HepG2 (cell line): Measurements from ENCODE around the gene ERBB3. TPM values are rescaled to one million over a fixed set of nuclear protein-coding genes. Genes with fewer than 3 reads are reported as not detected.

Experiments used
- CHD2 ChIP-seq: IDR thresholded peaks from 2 replicates; pipeline ENCODE4 v1.6.1; 2011; ENCODE audit warnings: low read depth, low read length, improper control_type of control experiment
- HNF4G ChIP-seq, 2 experiments: sonication (generic) in 1 of 2; formaldehyde crosslinking in 1 of 2; IDR thresholded peaks; 2 replicates each; pipeline versions ENCODE4 v1.4.0 to v1.6.1; 2011 to 2020; ENCODE audit warnings: borderline replicate concordance in 2 of 2, low read depth in 2 of 2, mild to moderate bottlenecking in 2 of 2, low read length in 1 of 2, missing genetic modification reagents in 1 of 2, moderate library complexity in 1 of 2
- IRF1 ChIP-seq: sonication (generic); formaldehyde crosslinking; IDR thresholded peaks from 2 replicates; pipeline ENCODE4 v1.4.0; 2020; ENCODE audit warnings: low read depth, mild to moderate bottlenecking, missing genetic modification reagents
- KLF15 ChIP-seq: sonication (generic); formaldehyde crosslinking; IDR thresholded peaks from 2 replicates; pipeline ENCODE4 v1.8.1; 2023; ENCODE audit warnings: borderline replicate concordance, mild to moderate bottlenecking, inconsistent platforms, missing genetic modification reagents, mixed read lengths
- MTF1 ChIP-seq: sonication (generic); formaldehyde crosslinking; IDR thresholded peaks from 2 replicates; pipeline ENCODE4 v1.5.0; 2020; ENCODE audit warnings: missing genetic modification reagents
- NFATC3 ChIP-seq: sonication (generic); formaldehyde crosslinking; IDR thresholded peaks from 2 replicates; pipeline ENCODE4 v1.5.1; 2020; ENCODE audit warnings: mild to moderate bottlenecking, missing genetic modification reagents
- PAX8 ChIP-seq: sonication (generic); formaldehyde crosslinking; IDR thresholded peaks from 2 replicates; pipeline ENCODE4 v1.8.0; 2022; ENCODE audit warnings: mild to moderate bottlenecking, missing genetic modification reagents, borderline replicate concordance
- SMARCE1 ChIP-seq: fragments of 450-650 bp; IDR thresholded peaks from 2 replicates; pipeline ENCODE4 v1.6.1; 2017; ENCODE audit warnings: borderline replicate concordance
- SYNCRIP ChIP-seq: fragments of 200-400 bp; formaldehyde crosslinking; IDR thresholded peaks from 2 replicates; pipeline ENCODE4 v1.6.1; 2018; ENCODE audit warnings: mild to moderate bottlenecking, low read depth, low read length; ENCODE audit not compliant: insufficient read depth
- ZBTB33 ChIP-seq: sonication (generic); formaldehyde crosslinking; IDR thresholded peaks from 2 replicates; pipeline ENCODE4 v1.4.0; 2020; ENCODE audit warnings: missing genetic modification reagents
- ZNF224 ChIP-seq: sonication (generic); formaldehyde crosslinking; IDR thresholded peaks from 2 replicates; pipeline ENCODE4 v1.5.0; 2020; ENCODE audit warnings: mild to moderate bottlenecking, missing genetic modification reagents
- ZNF260 ChIP-seq: sonication (generic); formaldehyde crosslinking; IDR thresholded peaks from 2 replicates; pipeline ENCODE4 v1.4.0; 2020; ENCODE audit warnings: missing genetic modification reagents, low read depth, mild to moderate bottlenecking, borderline replicate concordance
- ZNF572 ChIP-seq: sonication (generic); formaldehyde crosslinking; IDR thresholded peaks from 2 replicates; pipeline ENCODE4 v1.5.1; 2020; ENCODE audit warnings: mild to moderate bottlenecking, missing genetic modification reagents
- ZNF660 ChIP-seq: sonication (generic); formaldehyde crosslinking; IDR thresholded peaks from 2 replicates; pipeline ENCODE4 v1.5.1; 2020; ENCODE audit warnings: mild to moderate bottlenecking, low read depth, missing genetic modification reagents, borderline replicate concordance
- ZSCAN9 ChIP-seq: IDR thresholded peaks from 2 replicates; pipeline ENCODE4 v1.6.1; 2016; ENCODE audit warnings: borderline replicate concordance
- polyA plus RNA-seq, 8 experiments: library from polyadenylated mRNA; depleted of rRNA in 3 of 8; stranded (reverse) in 7 of 8; unstranded in 1 of 8; fragments of >200 nt; fragmentation: Illumina TruSeq in 4 of 8; extraction: Trizol in 4 of 8; gene quantifications; 2 replicates each; pipeline versions ENCODE4 v1.2.1 to v1.2.3, GENCODE V29; 2011 to 2016; ENCODE audit warnings: low read depth in 4 of 8, missing spikeins in 1 of 8, mixed read lengths in 1 of 8; ENCODE audit not compliant: insufficient read depth in 1 of 8
- total RNA-seq, 5 experiments: library from RNA; depleted of rRNA; stranded (reverse); fragments of >200 nt; fragmentation: Illumina TruSeq; extraction: Trizol; gene quantifications; 2 replicates each; pipeline ENCODE4 v1.2.3, GENCODE V29; 2016; ENCODE audit warnings: low read depth in 1 of 5
- TF ChIP-seq, protein P1 (sequence below): sonication (generic); formaldehyde crosslinking; IDR thresholded peaks from 2 replicates; pipeline ENCODE4 v1.8.1; 2023; ENCODE audit warnings: missing genetic modification reagents, inconsistent platforms, borderline replicate concordance
- TF ChIP-seq, protein P2 (sequence below): sonication (generic); formaldehyde crosslinking; conservative IDR thresholded peaks from 2 replicates; pipeline ENCODE4 v1.4.0; 2020; ENCODE audit warnings: missing genetic modification reagents
- TF ChIP-seq, protein P3 (sequence below): sonication (generic); formaldehyde crosslinking; IDR thresholded peaks from 2 replicates; pipeline ENCODE4 v1.4.0; 2020; ENCODE audit warnings: mild to moderate bottlenecking, missing genetic modification reagents
- TF ChIP-seq, protein P4 (sequence below): sonication (generic); formaldehyde crosslinking; IDR thresholded peaks from 2 replicates; pipeline ENCODE4 v1.9.0; 2021; ENCODE audit warnings: missing genetic modification reagents, mild to moderate bottlenecking, borderline replicate concordance

The ERBB3 gene
- total and polyA plus RNA-seq, 2 of the 13 experiments (the other 11 are each of a cell fraction or from before 2014, with no cell fraction given) = 93.6 to 358 TPM

DNA sequence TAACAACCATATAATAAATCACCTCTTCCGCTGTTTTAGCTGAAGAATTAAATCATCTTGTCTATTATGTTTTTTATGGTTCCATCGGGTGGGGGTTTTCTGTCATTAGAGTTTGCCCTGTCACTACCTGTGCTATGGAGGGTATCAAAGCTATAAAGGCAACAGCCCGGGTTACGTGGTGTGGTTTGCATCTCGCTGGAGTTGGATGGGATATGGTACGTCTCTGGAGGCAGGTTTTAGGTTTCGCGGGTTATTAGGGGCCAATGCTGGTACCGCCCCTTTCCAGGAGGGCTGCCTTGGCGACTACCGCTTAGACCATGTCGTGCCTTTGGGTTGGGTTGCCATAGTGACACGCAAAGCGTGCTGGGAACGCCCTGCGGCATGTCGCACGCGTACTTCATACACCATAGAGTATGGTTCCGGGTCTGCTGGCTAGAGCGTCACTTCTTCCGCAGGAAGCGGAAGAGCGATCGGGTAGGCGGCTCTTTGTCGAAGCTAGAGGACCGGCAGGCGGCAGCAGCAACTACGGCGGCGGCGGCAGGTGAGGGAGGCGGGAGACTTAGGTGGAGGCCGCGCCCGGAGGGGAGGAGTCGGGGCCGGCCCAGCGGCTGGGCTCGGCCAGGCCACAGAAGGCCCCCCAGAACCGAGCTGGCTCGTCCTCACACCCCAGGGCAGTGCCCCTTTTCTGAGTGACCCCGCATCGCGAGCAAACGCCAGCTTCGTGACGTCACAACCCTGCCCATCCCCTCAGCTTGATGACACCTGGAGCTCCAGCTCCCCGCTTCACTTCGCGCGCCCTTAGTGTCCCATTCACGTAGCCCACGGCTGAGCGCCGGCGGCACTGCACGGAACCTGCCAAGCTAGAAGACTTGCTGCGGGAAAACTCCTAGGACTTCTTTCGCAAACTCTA is 38.1 kb downstream of the ERBB3 start, which contains the start of gene ZC3H10 (continued):
- TF ChIP-seq MTF1 (CRISPR knock-in tag) (no peak), ZNF572 (no peak), HNF4G (IDR thresholded peaks at IDR 0.05; ENCODE audit: borderline replicate concordance, low read depth, low read length) (no peak; the same call in 1 of the 2 replicates), HNF4G (CRISPR knock-in tag; IDR thresholded peaks at IDR 0.05; ENCODE audit: borderline replicate concordance, low read depth) (0 out of 2 replicates have a peak, but pooled peaks have one; percentile 44), ZNF660 (no peak), ZSCAN9 (no peak), ZNF260 (CRISPR knock-in tag) (no peak), CHD2 (peak; percentile 67; the same call in 1 of the 2 replicates), NFATC3 (CRISPR knock-in tag) (no peak), IRF1 (CRISPR knock-in tag) (no peak), SYNCRIP (no peak), ZNF224 (peak; percentile 71; the same call in 1 of the 2 replicates), SMARCE1 (no peak), ZBTB33 (peak; percentile 49; the same call in 1 of the 2 replicates), KLF15 (no peak), PAX8 (CRISPR knock-in tag) (no peak)
- TF ChIP-seq, protein P1, sequence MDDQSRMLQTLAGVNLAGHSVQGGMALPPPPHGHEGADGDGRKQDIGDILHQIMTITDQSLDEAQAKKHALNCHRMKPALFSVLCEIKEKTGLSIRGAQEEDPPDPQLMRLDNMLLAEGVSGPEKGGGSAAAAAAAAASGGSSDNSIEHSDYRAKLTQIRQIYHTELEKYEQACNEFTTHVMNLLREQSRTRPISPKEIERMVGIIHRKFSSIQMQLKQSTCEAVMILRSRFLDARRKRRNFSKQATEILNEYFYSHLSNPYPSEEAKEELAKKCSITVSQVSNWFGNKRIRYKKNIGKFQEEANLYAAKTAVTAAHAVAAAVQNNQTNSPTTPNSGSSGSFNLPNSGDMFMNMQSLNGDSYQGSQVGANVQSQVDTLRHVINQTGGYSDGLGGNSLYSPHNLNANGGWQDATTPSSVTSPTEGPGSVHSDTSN (CRISPR knock-in tag) = peak; percentile 53; the same call in 1 of the 2 replicates
- TF ChIP-seq, protein P2, sequence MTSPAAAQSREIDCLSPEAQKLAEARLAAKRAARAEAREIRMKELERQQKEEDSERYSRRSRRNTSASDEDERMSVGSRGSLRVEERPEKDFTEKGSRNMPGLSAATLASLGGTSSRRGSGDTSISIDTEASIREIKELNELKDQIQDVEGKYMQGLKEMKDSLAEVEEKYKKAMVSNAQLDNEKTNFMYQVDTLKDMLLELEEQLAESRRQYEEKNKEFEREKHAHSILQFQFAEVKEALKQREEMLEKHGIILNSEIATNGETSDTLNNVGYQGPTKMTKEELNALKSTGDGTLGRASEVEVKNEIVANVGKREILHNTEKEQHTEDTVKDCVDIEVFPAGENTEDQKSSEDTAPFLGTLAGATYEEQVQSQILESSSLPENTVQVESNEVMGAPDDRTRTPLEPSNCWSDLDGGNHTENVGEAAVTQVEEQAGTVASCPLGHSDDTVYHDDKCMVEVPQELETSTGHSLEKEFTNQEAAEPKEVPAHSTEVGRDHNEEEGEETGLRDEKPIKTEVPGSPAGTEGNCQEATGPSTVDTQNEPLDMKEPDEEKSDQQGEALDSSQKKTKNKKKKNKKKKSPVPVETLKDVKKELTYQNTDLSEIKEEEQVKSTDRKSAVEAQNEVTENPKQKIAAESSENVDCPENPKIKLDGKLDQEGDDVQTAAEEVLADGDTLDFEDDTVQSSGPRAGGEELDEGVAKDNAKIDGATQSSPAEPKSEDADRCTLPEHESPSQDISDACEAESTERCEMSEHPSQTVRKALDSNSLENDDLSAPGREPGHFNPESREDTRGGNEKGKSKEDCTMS (CRISPR knock-in tag) = no peak
- TF ChIP-seq, protein P3, sequence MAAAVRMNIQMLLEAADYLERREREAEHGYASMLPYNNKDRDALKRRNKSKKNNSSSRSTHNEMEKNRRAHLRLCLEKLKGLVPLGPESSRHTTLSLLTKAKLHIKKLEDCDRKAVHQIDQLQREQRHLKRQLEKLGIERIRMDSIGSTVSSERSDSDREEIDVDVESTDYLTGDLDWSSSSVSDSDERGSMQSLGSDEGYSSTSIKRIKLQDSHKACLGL (CRISPR knock-in tag) = no peak
- TF ChIP-seq, protein P4, sequence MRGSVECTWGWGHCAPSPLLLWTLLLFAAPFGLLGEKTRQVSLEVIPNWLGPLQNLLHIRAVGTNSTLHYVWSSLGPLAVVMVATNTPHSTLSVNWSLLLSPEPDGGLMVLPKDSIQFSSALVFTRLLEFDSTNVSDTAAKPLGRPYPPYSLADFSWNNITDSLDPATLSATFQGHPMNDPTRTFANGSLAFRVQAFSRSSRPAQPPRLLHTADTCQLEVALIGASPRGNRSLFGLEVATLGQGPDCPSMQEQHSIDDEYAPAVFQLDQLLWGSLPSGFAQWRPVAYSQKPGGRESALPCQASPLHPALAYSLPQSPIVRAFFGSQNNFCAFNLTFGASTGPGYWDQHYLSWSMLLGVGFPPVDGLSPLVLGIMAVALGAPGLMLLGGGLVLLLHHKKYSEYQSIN (CRISPR knock-in tag) = no peak
